GM23338 (cell line): ENCODE measurements around the gene THSD4. TPM values are rescaled to one million over a fixed set of nuclear protein-coding genes. Genes with fewer than 3 reads are reported as not detected.

ENCODE experiments used
- ATAC-seq: fragments of 200-7000 bp; cut with Tn5 transposase; 3 replicates; pipeline ENCODE4 v1.9.1; 2020
- DNase-seq: peaks from one replicate; pipeline ENCODE4 v3.0.0-alpha.2; 2015; ENCODE audit warnings: low spot score
- H2AFZ ChIP-seq: fragments of 200-600 bp; sonication (generic); 2 replicates; pipeline ENCODE4 v1.8.0; 2016; ENCODE audit warnings: antibody characterized with exemption, mild to moderate bottlenecking, moderate library complexity
- H3F3A ChIP-seq: fragments of 200-600 bp; sonication (generic); replicated peaks from 2 replicates; pipeline ENCODE4 v1.8.0; 2017; ENCODE audit warnings: antibody characterized with exemption, mixed run types, low read depth
- H3K27ac ChIP-seq: fragments of 200-600 bp; sonication (generic); 2 replicates; pipeline ENCODE4 v1.6.1; 2016; ENCODE audit warnings: low read depth
- H3K27me3 ChIP-seq: fragments of 200-600 bp; sonication (generic); 2 replicates; pipeline ENCODE4 v1.8.0; 2016; ENCODE audit warnings: mild to moderate bottlenecking, mixed run types, moderate library complexity; ENCODE audit not compliant: insufficient read depth
- H3K36me3 ChIP-seq: fragments of 200-600 bp; sonication (generic); 2 replicates; pipeline ENCODE4 v1.8.0; 2016; ENCODE audit warnings: mild to moderate bottlenecking; ENCODE audit not compliant: insufficient read depth
- H3K4me1 ChIP-seq: fragments of 200-600 bp; sonication (generic); 2 replicates; pipeline ENCODE4 v1.8.0; 2016; ENCODE audit warnings: mild to moderate bottlenecking, moderate library complexity; ENCODE audit not compliant: insufficient read depth
- H3K4me2 ChIP-seq: fragments of 200-600 bp; sonication (generic); 2 replicates; pipeline ENCODE4 v1.7.1; 2017; ENCODE audit warnings: mixed run types
- H3K4me3 ChIP-seq: fragments of 200-600 bp; sonication (generic); 2 replicates; pipeline ENCODE4 v1.6.1; 2016; ENCODE audit warnings: mixed run types
- H3K79me2 ChIP-seq: fragments of 200-600 bp; sonication (generic); replicated peaks from 2 replicates; pipeline ENCODE4 v1.8.0; 2017; ENCODE audit warnings: mild to moderate bottlenecking; ENCODE audit not compliant: insufficient read depth
- H3K9me2 ChIP-seq: fragments of 200-600 bp; sonication (generic); 2 replicates; pipeline ENCODE4 v1.8.0; 2017; ENCODE audit not compliant: insufficient read depth
- H4K20me1 ChIP-seq: fragments of 200-600 bp; sonication (generic); replicated peaks from 2 replicates; pipeline ENCODE4 v1.8.0; 2017; ENCODE audit warnings: mild to moderate bottlenecking; ENCODE audit not compliant: insufficient read depth
- H3K27ac Mint-ChIP-seq: 2 replicates; pipeline ENCODE4 v1.8.0; 2020; ENCODE audit warnings: inconsistent platforms, mild to moderate bottlenecking, moderate library complexity, mixed read lengths
- H3K27me3 Mint-ChIP-seq: 3 replicates; pipeline ENCODE4 v1.8.0; 2022; ENCODE audit warnings: low read depth, mild to moderate bottlenecking, moderate library complexity, mixed read lengths, inconsistent platforms; ENCODE audit not compliant: insufficient read depth, poor library complexity
- H3K36me3 Mint-ChIP-seq: 3 replicates; pipeline ENCODE4 v1.8.0; 2021; ENCODE audit warnings: low read depth, mild to moderate bottlenecking, inconsistent platforms, moderate library complexity, mixed read lengths
- H3K4me1 Mint-ChIP-seq: 3 replicates; pipeline ENCODE4 v1.8.0; 2020; ENCODE audit warnings: mild to moderate bottlenecking, inconsistent platforms, mixed read lengths
- H3K4me3 Mint-ChIP-seq: 3 replicates; pipeline ENCODE4 v1.8.0; 2021; ENCODE audit warnings: moderate library complexity, mild to moderate bottlenecking, inconsistent platforms, mixed read lengths
- H3K9me3 Mint-ChIP-seq: 3 replicates; pipeline ENCODE4 v1.8.0; 2020; ENCODE audit warnings: moderate library complexity, mild to moderate bottlenecking, inconsistent platforms, mixed read lengths
- CREB1 ChIP-seq: fragments of 250-450 bp; sonication (Bioruptor Pico); IDR thresholded peaks from 2 replicates; pipeline ENCODE4 v1.5.0; 2020; ENCODE audit warnings: low read depth, mild to moderate bottlenecking, moderate library complexity
- CTCF ChIP-seq, 2 experiments: fragments of 200-600 bp in 1 of 2; sonication (generic) in 1 of 2; conservative IDR thresholded peaks; 2 replicates each; pipeline versions ENCODE4 v1.5.1 to v1.6.1; 2016 to 2017; ENCODE audit warnings: antibody characterized with exemption in 2 of 2, low read depth in 2 of 2, mild to moderate bottlenecking in 2 of 2, moderate library complexity in 1 of 2
- ETS1 ChIP-seq: IDR thresholded peaks from 2 replicates; pipeline ENCODE4 v1.6.1; 2016; ENCODE audit warnings: antibody characterized with exemption
- EZH2 ChIP-seq: fragments of 200-600 bp; sonication (generic); IDR thresholded peaks from one replicate; pipeline ENCODE4 v1.8.0; 2017; ENCODE audit warnings: antibody characterized with exemption, mild to moderate bottlenecking, low read depth; ENCODE audit not compliant: unreplicated experiment
- EZH2phosphoT487 ChIP-seq: fragments of 200-600 bp; sonication (generic); IDR thresholded peaks from one replicate; pipeline ENCODE4 v1.8.1; 2018; ENCODE audit warnings: antibody characterized with exemption; ENCODE audit not compliant: unreplicated experiment
- JUNB ChIP-seq: IDR thresholded peaks from one replicate; pipeline ENCODE4 v1.6.1; 2016; ENCODE audit warnings: antibody characterized with exemption; ENCODE audit not compliant: unreplicated experiment
- NANOG ChIP-seq: IDR thresholded peaks from 2 replicates; pipeline ENCODE4 v1.6.1; 2016; ENCODE audit warnings: antibody characterized with exemption, borderline replicate concordance
- POLR2AphosphoS5 ChIP-seq: IDR thresholded peaks from 2 replicates; pipeline ENCODE4 v1.6.1; 2016; ENCODE audit warnings: antibody characterized with exemption, low read depth
- REST ChIP-seq: IDR thresholded peaks from one replicate; pipeline ENCODE4 v1.6.1; 2018; ENCODE audit warnings: antibody characterized with exemption; ENCODE audit not compliant: unreplicated experiment
- STAT1 ChIP-seq: IDR thresholded peaks from one replicate; pipeline ENCODE4 v1.6.1; 2016; ENCODE audit warnings: antibody characterized with exemption; ENCODE audit not compliant: unreplicated experiment
- ZNF114 ChIP-seq: fragments of 250-450 bp; sonication (Bioruptor Pico); IDR thresholded peaks from 2 replicates; pipeline ENCODE4 v1.5.0; 2020; ENCODE audit warnings: mild to moderate bottlenecking, moderate library complexity
- ZNF331 ChIP-seq: fragments of 250-450 bp; sonication (Bioruptor Pico); IDR thresholded peaks from 2 replicates; pipeline ENCODE4 v1.5.0; 2020; ENCODE audit warnings: low read depth, mild to moderate bottlenecking, moderate library complexity
- ZNF462 ChIP-seq: fragments of 250-450 bp; sonication (Bioruptor Pico); IDR thresholded peaks from 2 replicates; pipeline ENCODE4 v1.5.0; 2020; ENCODE audit warnings: mild to moderate bottlenecking, moderate library complexity
- polyA plus RNA-seq: library from polyadenylated mRNA; unstranded; fragments of >200 nt; fragmentation: Nextera tagmentation; extraction: Ambion mirVana; gene quantifications from 2 replicates; pipeline ENCODE4 v1.2.1, GENCODE V29; 2016
- total RNA-seq: library from RNA; depleted of rRNA; stranded (reverse); fragments of >200 nt; shearing (Covaris generic); gene quantifications from 2 replicates; pipeline ENCODE4 v1.2.3, GENCODE V29; 2014

The THSD4 gene
- total and polyA plus RNA-seq, 2 experiments from 2014 or later: 2.0 to 7.4 TPM

GRCh38 chr15:71501344-71502076 is 386.2 kb downstream of the THSD4 start:
- H3K4me3 ChIP-seq: no peak overlapping the region
- no peak overlapping the region for H3K27ac Mint-ChIP-seq
- no peak overlapping the region for H3K4me3 Mint-ChIP-seq
- H2AFZ ChIP-seq: no peak overlapping the region
- H3K27me3 ChIP-seq: no peaks in the 10 kb centered on the region
- H3K4me1 Mint-ChIP-seq: no peaks in the 10 kb centered on the region
- no peak overlapping the region for H3K4me2 ChIP-seq
- ATAC-seq (no peak), DNase-seq (no peak)
- no peaks in the 10 kb centered on the region for H3F3A ChIP-seq
- H3K4me1 ChIP-seq: no peaks in the 10 kb centered on the region
- no peaks in the 10 kb centered on the region for H3K36me3 ChIP-seq
- H3K27me3 Mint-ChIP-seq: peaks cover 2% of the 10 kb centered on the region
- H3K9me3 Mint-ChIP-seq: 0 out of 3 replicates have a peak, but pooled peaks cover 6% of the 10 kb centered on the region
- no peak overlapping the region for H3K27ac ChIP-seq
- no peaks in the 10 kb centered on the region; the same call in 2 of the 3 replicates for H3K36me3 Mint-ChIP-seq
- no peak for TF ChIP-seq STAT1
- TF ChIP-seq NANOG: no peak
- TF ChIP-seq CREB1 (CRISPR knock-in tag): no peak
- TF ChIP-seq EZH2: no peak
- TF ChIP-seq POLR2AphosphoS5: no peak
- no peak for TF ChIP-seq REST
- TF ChIP-seq ZNF462: no peak
- TF ChIP-seq ZNF331 (CRISPR knock-in tag): no peak
- TF ChIP-seq ZNF114 (CRISPR knock-in tag): no peak
- no peak for TF ChIP-seq JUNB
- TF ChIP-seq CTCF (conservative IDR thresholded peaks at IDR 0.05; ENCODE audit: low read depth in 2 of 2): no peak
- no peak for TF ChIP-seq ETS1
- no peak for TF ChIP-seq EZH2phosphoT487
- no peaks in the 10 kb centered on the region for H3K79me2 ChIP-seq
- H4K20me1 ChIP-seq: no peaks in the 10 kb centered on the region
- no peaks in the 10 kb centered on the region for H3K9me2 ChIP-seq
